Ishikawa (cell line): ENCODE results near the gene LRTM2.

Experiments
- CEBPB ChIP-seq: IDR thresholded peaks from 2 replicates; pipeline ENCODE4 v1.6.1; 2012
- CREB1 ChIP-seq: IDR thresholded peaks from 2 replicates; pipeline ENCODE4 v1.6.1; 2012; ENCODE audit warnings: low read depth
- EGR1 ChIP-seq: IDR thresholded peaks from 2 replicates; pipeline ENCODE4 v1.6.1; 2012
- EP300 ChIP-seq: IDR thresholded peaks from 2 replicates; pipeline ENCODE4 v1.6.1; 2012; ENCODE audit warnings: borderline replicate concordance
- FOXM1 ChIP-seq: IDR thresholded peaks from 2 replicates; pipeline ENCODE4 v1.6.1; 2012; ENCODE audit warnings: low read depth, borderline replicate concordance
- MAX ChIP-seq: IDR thresholded peaks from 2 replicates; pipeline ENCODE4 v1.6.1; 2012
- NFIC ChIP-seq: IDR thresholded peaks from 2 replicates; pipeline ENCODE4 v1.6.1; 2012
- RAD21 ChIP-seq: IDR thresholded peaks from 2 replicates; pipeline ENCODE4 v1.6.1; 2012; ENCODE audit warnings: low read depth
- REST ChIP-seq: IDR thresholded peaks from 2 replicates; pipeline ENCODE4 v1.6.1; 2012; ENCODE audit warnings: low read depth, mild to moderate bottlenecking
- TAF1 ChIP-seq: IDR thresholded peaks from 2 replicates; pipeline ENCODE4 v1.6.1; 2012; ENCODE audit warnings: low read depth, mild to moderate bottlenecking
- TCF12 ChIP-seq: IDR thresholded peaks from 2 replicates; pipeline ENCODE4 v1.6.1; 2012; ENCODE audit warnings: low read depth
- TEAD4 ChIP-seq: IDR thresholded peaks from 2 replicates; pipeline ENCODE4 v1.6.1; 2012
- USF1 ChIP-seq: IDR thresholded peaks from 2 replicates; pipeline ENCODE4 v1.6.1; 2012
- YY1 ChIP-seq: IDR thresholded peaks from 2 replicates; pipeline ENCODE4 v1.6.1; 2012; ENCODE audit warnings: low read depth
- ZBTB7A ChIP-seq: IDR thresholded peaks from 2 replicates; pipeline ENCODE4 v1.6.1; 2012; ENCODE audit warnings: low read depth

Gene LRTM2

GRCh38 chr12:1883513-1883912, 63.1 kb downstream of the LRTM2 start:
- no peak for TF ChIP-seq EGR1
- no peak for TF ChIP-seq TEAD4
- TF ChIP-seq USF1 = no peak
- TF ChIP-seq CREB1 = no peak
- no peak for TF ChIP-seq NFIC
- no peak for TF ChIP-seq CEBPB

GRCh38 chr12:1884651-1885050, 64.3 kb downstream of the LRTM2 start:
- TF ChIP-seq TAF1 (no peak), RAD21 (no peak), NFIC (no peak), REST (no peak), EGR1 (no peak), EP300 (no peak), MAX (no peak), CEBPB (no peak), TCF12 (no peak), TEAD4 (no peak), FOXM1 (no peak), YY1 (no peak)

- no peak for TF ChIP-seq TAF1
- TF ChIP-seq EP300 = no peak
- no peak for TF ChIP-seq ZBTB7A
- no peak for TF ChIP-seq TCF12
- no peak for TF ChIP-seq USF1
- no peak for TF ChIP-seq TEAD4
- no peak for TF ChIP-seq REST
Observed at GRCh38 chr12:1885082-1885596, 64.8 kb downstream of the LRTM2 start.

GRCh38 chr12:1885599-1886245, 65.4 kb downstream of the LRTM2 start:
- no peak for TF ChIP-seq EGR1
